WTC11 (cell line): ENCODE data around the gene WARS2.

ENCODE experiments used
- TF ChIP-seq, protein P1 (sequence below): sonication (generic); formaldehyde crosslinking; IDR thresholded peaks from 2 replicates; pipeline ENCODE4 v1.8.1; 2022; ENCODE audit warnings: mild to moderate bottlenecking, moderate library complexity, missing genetic modification reagents
- TF ChIP-seq, protein P2 (sequence below): sonication (generic); formaldehyde crosslinking; IDR thresholded peaks from 2 replicates; pipeline ENCODE4 v1.8.1; 2023; ENCODE audit warnings: mild to moderate bottlenecking, missing genetic modification reagents, moderate library complexity
- TF ChIP-seq, protein P3 (sequence below): sonication (generic); formaldehyde crosslinking; IDR thresholded peaks from 2 replicates; pipeline ENCODE4 v1.8.1; 2022; ENCODE audit warnings: mild to moderate bottlenecking, missing genetic modification reagents, moderate library complexity, borderline replicate concordance

DNA sequence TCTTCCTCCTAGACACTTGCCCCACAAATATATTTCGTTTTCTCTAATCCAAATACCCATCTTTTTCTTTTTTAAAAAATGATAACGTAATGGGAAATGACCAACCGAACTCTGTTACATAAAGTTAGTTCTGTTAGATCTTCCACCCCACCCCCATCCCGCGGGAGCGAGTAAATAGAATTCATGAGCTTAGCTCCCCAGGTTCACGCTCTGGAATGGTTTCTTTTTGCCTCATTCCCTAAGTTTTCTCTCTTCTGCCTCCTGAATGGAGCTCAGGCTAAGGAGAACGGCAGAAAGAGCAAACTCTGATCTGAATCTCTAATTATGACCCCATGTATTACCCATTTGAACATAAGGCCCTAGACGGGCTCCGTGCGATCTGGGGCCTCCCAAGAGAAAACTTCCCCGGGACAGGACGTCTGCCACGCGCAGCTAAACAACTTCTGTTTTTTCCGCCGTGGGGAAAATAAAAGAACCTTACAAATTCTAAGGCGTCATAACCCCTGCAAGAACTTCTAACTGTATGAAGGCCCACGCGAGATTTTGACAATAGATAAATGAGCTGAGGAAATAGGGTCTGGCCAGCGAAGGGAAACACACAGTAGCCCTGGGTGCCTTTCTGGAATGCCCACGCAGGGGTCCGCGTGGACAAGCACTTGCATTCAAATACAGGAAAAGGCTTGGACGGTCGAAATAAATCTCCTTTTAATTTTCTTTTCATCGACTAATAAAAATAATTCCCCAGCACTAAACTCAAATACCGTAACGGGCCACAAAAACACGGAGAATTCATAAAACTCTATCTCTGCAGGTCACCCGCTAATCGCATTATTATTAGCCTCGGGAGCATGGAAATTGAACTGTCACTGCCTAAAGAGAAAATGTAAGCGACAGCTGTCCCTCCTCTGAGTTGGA, 154.6 kb downstream of the WARS2 start:
- TF ChIP-seq, protein P1, sequence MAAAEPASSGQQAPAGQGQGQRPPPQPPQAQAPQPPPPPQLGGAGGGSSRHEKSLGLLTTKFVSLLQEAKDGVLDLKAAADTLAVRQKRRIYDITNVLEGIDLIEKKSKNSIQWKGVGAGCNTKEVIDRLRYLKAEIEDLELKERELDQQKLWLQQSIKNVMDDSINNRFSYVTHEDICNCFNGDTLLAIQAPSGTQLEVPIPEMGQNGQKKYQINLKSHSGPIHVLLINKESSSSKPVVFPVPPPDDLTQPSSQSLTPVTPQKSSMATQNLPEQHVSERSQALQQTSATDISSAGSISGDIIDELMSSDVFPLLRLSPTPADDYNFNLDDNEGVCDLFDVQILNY = no peak
- TF ChIP-seq, protein P2, sequence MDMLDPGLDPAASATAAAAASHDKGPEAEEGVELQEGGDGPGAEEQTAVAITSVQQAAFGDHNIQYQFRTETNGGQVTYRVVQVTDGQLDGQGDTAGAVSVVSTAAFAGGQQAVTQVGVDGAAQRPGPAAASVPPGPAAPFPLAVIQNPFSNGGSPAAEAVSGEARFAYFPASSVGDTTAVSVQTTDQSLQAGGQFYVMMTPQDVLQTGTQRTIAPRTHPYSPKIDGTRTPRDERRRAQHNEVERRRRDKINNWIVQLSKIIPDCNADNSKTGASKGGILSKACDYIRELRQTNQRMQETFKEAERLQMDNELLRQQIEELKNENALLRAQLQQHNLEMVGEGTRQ (CRISPR knock-in tag) = no peak
- TF ChIP-seq, protein P3, sequence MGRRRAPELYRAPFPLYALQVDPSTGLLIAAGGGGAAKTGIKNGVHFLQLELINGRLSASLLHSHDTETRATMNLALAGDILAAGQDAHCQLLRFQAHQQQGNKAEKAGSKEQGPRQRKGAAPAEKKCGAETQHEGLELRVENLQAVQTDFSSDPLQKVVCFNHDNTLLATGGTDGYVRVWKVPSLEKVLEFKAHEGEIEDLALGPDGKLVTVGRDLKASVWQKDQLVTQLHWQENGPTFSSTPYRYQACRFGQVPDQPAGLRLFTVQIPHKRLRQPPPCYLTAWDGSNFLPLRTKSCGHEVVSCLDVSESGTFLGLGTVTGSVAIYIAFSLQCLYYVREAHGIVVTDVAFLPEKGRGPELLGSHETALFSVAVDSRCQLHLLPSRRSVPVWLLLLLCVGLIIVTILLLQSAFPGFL (CRISPR knock-in tag) = no peak
